ENCODE measurements around the gene ZIC1.

The ZIC1 gene

DNA sequence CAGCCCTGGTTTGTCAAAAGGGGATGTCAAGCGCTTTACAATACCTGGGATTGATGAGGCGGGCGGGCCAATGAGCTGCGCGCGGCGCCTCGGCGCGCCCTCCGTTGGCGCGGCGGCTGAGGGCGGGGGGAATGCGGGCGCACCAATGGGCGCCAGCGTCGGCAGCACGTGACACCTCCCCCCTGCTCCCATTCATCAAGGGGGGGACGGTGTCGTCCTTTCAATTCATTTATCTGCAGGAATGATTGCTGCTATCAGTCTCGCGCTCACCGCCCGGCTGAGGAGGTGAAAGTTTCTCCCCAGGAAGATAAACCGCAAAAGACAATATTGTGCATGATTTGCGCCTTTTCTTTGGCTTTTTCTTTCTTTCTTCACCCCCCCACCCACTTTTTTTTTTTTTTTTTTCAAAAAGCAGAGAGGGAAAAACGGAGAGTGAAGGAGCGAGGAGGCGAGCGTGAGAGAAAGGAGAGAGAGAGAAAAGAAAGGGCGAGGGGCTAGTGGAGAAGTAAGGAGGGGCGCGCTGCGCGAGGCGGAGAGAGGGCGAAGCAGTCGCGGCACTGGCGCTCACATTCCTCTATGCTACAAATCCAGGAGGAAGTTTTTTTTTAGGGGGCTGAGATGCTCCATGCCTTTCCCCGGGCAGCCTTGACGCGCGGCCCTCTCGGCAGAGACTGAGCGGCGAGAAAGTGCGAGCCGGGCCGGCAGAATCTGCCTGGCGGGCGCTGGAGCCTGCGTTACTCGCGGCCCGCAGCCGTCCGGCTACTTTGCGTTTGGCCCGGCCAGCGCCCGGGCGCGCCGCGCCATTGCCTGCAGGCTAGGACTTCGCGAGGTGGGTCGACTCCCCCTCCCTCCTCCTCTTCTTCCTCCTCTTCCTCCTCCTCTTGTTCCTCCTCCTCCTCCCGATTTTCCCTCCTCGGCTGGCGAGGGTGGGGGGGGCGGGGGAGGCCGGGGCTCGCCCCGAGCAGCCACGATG is at the start of gene ZIC1:
Gene ZIC1 (plus strand): TSS at position 223 of the 973 bp plus-strand sequence. CDS start 748 bp downstream, at position 971.
- DNase-seq (ENCODE audit: low read depth in 1 of 2, low spot score in 1 of 2), result no peak

DNA sequence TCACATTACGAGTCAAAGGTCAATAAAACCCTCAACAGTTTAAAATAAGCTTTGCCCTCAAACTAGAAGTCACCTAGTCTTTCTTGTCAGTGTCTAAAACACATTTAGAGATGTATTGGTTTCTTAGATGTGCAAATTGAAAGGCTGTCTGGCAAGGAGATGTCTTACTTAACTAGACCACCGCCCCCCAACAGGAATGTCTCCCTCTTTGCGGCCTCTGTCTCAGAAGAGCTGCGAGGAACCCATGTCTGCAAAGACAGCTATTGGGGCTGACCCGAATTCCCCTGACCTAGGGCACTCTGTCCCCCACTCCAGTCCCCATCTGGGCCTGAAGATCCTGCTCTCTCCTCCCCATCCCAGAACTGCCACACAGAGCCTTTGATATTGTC is 49.1 kb upstream of the ZIC1 start:
- no peak for DNase-seq (ENCODE audit: low read depth in 1 of 2, low spot score in 1 of 2)

DNA sequence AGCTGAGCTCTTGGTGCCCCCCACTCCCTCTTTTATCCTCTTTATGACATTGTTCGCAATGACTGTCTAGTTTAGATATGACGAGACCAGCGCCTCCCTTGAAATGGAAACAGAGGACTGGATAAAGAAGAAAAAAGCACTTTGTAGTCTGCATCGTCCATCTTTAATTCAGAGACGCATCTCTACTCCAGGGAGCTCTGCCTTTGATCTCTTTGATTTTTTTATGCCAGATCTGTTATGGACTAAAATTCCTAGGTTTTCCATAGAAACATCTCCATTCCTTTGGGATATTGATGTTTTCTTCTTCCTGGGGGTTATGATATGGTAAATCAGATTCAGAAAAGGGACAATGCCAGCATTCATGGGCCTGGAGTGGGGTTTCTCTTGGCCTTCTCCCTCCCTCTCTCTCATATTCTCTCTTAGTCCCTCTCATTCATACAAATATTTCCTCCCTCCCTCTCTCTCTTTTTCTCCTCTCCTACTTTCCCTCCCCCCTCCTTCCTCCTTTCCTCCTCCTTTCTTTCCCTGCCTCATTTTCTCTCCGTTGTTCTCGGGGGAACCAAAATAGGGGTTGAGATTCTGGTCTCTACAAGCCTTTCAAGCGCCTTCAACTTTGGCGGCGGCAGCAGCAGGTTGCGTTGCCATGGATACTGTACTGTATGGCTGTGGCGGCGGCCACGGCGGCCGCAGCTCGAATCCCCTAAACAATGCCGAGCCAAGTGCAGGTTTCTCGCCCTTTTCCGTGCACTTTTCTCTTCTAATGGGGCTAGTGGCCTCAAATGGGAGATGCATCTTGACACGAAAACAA is 48.3 kb upstream of the ZIC1 start:
- no peak for DNase-seq (ENCODE audit: low read depth in 1 of 2, low spot score in 1 of 2)

DNA sequence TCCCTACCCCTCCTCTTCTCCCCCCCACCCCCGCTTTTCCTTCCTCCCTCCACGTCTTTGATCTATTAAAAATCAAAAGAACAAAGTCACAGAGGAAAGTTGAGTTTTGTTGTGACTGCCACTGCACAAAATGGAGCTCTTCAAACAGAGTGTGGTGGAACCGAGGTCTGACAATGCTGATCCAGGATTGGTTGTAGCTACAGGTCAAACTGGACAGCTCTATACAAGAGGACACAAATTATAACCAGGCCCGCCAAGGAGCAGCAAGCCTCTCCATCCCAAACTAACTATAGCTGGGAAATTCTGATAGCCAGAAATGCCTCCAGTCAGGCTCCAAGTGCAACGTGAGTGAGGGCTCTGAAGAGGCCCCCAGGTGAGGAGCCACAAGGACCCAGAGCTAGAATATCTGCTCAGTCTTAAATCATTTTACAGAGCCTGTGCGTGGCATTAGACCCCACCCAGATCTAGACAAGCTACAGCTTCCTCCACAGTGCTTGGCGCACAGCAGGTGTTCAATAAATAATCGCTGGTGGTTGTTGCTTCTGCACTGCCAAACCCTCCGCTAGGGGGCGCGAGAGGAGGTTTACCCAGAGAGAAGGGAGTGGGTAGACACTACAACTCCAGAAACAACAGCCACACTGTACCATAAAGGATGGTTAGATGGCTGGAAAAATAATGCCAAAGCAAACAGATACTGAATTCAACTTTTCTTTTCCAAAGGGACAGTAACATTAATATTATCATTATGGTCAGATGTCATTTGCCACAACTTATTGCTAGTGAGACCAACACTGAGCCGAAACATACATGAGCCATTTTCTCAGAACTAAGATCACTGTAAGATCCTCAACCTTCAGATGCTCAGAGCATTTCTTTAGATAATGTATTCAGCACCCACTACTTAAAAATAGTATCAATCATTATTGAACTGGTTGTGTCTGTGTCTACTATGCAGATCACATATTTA is 47.4 kb upstream of the ZIC1 start:
- DNase-seq (ENCODE audit: low read depth in 1 of 2, low spot score in 1 of 2), result peak in 1 of 2 donors; percentile 2

DNA sequence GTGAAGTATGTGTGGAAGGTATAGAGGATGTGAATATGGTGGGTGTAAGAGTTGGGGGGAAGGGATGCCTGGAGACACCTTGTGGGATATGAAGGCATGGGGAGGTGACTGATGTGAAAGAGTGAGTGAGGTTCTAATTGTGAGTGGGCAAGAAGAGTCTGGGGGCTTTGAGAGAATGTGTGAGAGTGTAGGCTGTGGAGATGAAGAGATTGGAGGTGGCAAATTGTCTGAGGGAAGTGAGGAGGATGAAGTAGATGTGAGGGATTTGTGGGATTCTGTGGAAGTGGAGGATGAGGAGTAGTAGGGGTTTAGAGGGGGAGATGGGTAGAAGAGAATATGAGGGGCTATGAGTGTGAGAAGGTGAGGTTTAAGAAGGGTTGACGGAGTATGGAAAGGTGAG is 44.4 kb upstream of the ZIC1 start:
- DNase-seq (ENCODE audit: low read depth in 1 of 2, low spot score in 1 of 2), result no peak

DNA sequence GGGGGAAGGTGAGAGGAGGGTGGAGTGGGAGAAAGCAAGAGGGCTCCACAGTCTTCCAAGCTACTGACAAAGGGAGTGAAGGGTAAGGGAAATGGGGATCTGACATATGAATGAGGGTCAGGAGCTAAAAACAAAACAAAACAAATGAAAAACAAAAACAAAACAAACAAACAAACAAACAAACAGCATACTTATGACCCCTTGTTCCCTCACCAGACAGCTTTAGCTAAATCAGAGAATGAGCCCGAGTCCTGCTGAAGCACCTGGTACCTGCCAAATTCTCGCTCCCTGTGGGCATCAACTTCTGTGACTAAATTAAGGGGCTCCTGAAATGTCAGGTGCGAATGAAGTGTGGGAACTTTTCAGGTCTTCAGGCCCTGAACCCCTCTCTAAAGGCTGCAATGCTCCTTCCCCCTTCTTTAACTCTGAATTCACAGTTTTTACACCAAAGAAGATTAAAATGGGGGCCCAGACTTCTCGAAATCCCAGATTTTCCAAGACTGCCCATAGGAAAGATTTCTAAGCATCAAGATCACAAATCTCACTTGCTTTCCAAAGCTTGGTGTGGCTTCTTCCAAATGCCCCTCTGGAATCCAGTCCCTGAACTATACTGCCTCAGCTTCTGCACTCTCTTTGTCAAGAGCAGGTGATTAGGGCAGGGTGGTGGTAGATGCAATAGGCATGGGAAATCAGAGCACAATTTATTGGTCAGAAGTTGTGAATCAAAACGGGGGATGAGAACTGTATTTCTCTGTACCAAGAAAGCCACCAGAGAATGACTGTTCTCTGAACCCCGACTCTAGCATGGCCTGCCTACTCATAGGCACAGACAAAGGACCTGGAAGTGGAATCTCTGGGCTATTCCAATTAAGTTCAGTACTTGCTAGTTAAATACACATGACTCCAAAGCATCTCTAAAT is 43.7 kb upstream of the ZIC1 start:
- no peak for DNase-seq (ENCODE audit: low read depth in 1 of 2, low spot score in 1 of 2)

DNA sequence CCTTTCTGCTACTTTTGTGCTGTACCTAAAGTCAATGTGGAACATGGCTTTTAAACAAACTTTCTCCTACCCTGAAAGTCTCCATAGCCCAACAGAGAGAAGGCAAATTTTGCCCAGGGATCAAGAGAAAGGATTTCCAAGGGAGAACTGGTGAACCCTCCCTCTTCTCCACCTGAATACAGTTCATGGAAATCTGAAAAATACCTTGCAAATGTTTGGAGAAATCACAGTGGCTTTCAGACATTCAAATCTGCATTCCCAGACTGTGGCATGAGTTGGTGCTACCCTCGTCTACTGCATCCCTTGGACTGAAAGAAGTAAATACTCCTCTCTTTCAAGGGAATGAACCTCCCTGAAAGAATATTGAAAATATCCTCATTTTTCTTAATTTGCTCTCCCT is 41.5 kb upstream of the ZIC1 start:
- no peak for DNase-seq (ENCODE audit: low read depth in 1 of 2, low spot score in 1 of 2)

DNA sequence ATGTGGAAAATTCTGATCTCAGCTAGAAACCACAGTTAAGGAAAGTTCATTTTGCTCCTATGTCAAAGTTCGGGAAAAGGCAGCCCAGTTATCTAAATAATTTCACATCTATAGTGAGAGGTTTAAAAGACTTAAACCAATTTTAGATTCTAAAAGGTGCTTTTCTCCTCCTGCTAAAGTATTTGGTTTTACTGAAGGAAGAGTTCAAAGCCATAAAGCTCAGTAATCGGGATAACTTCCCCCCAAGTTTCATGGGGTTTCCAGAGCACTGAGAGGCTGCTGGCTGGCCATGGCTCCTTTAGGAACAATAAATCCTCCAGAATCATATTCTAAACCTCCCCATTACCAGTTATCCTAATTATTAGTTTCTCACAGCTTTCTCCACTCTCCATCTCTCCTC is 41.0 kb upstream of the ZIC1 start:
- DNase-seq (ENCODE audit: low read depth in 1 of 2, low spot score in 1 of 2), result no peak

DNA sequence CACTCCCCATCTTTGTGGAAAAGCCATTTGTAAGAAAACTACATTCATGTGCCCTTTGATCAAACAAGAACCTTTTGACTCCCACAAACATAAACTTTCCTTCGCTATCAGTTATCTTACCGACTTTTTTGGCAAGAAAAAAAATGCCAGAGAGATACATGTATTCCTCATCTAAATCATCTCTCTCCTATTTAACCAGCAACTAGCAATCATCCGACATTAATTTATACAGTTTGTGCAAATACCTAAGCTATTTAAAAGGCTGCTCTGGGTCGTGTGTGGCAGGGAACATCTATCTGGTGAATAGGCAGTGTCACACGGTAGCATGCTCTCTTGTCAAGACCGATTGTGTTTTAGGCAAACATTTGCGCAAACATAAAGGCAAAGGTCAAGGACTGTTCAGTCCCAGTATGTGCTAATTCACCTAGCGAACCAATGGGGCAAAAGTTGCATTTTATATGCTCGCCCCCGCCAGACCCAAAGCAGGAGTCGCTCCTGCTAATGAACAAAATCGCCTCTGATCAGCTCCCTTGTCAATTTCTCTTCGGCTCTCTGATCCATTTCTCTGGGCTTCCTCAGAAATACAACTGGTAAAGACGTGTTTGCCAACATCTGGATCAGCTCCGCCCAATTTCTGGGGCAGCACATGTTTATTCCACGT is 40.5 kb upstream of the ZIC1 start:
- no peak for DNase-seq (ENCODE audit: low read depth in 1 of 2, low spot score in 1 of 2)

DNA sequence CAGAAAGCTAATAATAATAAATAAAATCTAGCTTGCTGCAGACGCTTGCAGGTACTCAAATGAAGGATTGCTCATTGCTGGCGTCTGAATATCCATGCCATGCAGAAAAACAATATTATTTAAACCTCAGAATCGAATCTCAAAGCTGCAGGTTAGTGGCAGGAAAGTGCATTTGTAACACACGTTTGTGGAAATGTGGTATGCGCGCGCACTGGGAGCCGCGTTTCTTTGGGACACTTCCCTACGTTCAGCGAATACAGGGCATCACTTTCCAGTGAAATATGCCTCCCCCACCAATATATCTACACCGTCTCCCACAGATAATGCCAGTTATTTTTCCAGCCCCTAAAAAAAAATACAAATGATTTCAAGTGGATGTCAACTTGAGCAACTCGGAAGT is 39.9 kb upstream of the ZIC1 start:
- no peak for DNase-seq (ENCODE audit: low read depth in 1 of 2, low spot score in 1 of 2)

DNA sequence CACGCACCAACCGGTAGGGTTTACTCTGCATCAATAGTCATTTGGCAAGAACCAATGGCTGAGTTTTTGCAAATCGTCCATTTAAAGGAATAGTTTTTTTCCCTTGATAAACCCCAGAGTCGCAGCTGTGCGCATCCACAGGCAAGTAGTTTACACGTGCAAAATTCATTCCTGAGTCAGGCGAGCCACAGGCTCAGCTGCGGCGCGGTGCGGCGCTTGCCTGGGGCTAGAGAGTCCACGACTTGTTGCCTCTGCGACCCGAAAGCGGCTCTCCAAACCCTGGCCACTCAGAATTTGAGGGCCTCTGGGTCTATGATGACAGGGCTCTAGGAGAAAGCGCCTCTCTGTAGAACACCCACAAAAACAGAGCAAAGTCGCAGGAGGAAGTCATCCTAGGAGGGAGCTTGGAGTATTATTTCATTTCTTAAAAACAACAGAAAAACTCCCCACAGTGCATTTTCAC is 39.5 kb upstream of the ZIC1 start:
- no peak for DNase-seq (ENCODE audit: low read depth in 1 of 2, low spot score in 1 of 2)

DNA sequence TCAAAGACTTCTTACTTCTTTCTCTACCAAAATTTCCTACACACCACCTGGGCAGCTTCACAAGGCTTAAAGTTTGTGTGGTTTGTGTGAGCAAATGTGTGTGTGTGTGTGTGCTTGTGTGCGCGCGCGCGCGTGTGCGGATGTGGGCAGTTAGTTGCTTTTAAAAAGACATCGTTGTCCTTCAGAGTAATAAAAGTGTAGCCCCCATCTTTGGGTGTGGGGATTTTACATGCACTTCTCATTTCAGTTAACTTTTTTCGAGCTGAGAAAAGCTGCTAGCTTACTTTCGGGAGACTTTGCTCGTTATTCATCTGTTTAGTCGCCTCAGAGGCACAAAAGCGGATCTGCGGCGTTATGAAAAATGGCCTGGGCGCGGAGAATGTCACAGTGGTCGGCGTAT is 38.8 kb upstream of the ZIC1 start:
- no peak for DNase-seq (ENCODE audit: low read depth in 1 of 2, low spot score in 1 of 2)

DNA sequence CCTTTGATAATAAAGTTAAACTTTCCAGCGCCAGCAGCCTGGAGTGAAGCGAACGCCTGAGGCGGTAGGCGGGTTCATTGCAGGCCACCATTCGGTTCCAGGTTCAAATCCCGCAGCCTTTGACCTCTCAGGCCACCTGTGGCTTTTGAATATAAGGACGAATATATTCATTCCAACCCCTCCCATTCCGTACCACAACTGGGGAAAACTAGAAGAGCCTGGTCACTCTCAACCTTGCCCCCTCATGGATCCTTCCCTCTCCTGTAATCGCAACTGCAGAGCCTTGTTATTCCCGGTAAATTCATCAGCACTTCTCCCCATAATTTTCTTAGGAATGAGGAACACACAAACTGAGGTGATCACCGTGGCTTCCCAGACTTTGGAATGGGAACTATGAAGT is 38.0 kb upstream of the ZIC1 start:
- no peak for DNase-seq (ENCODE audit: low read depth in 1 of 2, low spot score in 1 of 2)

DNA sequence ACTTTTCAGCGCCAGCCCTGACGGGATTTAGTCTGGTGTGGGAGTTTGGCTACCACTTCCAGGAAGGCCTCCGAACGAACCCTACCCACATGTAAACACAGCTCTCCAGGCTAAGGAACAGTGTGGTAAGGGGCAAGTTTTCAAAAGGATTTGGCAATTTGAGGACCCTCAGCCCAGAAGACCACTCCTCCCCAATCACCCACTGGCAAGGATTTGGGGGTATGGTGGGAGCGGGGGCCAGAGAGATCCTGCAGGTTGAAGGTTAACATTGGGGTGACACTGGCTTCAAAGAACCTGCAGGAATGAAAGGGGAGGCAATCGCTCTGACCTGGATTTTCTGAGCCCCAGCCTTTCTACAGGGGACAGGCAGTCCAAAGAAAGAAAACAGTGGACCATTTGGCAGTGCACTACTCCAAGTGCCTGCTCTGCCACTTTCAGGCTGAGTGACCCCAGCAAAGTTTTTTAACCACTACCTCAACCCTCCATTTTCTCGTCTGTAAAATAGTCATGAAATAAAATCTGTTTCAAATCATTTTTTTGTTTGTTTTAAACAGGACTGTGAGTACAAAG is 37.3 kb upstream of the ZIC1 start:
- DNase-seq (ENCODE audit: low read depth in 1 of 2, low spot score in 1 of 2), result no peak

DNA sequence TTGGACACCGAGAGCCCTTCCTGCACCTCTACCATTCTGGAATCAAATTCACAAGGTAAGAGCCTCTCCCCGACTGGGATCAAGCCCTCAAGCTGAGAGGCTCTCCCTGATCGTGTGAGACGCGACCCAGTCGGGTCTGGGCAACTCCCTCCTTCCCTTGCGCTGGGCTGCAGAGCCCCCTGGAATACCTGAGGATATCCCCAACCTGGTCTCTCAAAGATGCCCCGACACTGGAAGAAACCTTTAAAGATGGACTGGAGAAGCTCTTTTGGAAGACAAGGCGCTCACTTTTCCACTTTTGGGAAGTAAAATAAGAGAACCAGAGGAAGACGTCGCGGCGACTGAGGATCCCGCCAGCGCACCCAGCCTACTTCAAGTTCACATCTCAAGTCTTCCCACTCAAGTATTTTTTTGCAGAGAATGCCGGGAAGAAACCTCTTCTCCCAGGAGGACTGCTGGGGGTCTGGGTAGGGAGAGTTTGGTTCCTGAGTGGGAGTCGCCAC is 36.6 kb upstream of the ZIC1 start:
- DNase-seq (ENCODE audit: low read depth in 1 of 2, low spot score in 1 of 2), result no peak

DNA sequence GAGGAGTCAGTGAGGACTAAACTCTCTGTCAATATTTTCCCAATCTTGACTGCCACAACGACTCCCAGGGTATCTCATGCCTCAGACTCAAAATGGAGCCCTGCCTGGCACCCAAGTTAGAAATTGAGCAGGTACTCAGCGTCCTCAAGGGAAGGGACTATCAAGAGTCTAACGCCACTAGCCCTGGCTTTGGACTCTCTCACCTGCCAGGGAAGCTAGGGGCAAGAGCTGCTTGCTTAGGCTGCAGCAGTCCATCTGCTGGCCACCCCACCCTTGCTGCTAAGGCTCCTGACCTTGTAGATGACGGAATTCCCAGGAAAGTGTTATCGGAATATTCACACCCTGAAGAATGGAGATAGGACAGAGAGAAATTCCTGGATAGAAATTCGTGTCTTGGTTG is 35.9 kb upstream of the ZIC1 start:
- DNase-seq (ENCODE audit: low read depth in 1 of 2, low spot score in 1 of 2), result no peak

DNA sequence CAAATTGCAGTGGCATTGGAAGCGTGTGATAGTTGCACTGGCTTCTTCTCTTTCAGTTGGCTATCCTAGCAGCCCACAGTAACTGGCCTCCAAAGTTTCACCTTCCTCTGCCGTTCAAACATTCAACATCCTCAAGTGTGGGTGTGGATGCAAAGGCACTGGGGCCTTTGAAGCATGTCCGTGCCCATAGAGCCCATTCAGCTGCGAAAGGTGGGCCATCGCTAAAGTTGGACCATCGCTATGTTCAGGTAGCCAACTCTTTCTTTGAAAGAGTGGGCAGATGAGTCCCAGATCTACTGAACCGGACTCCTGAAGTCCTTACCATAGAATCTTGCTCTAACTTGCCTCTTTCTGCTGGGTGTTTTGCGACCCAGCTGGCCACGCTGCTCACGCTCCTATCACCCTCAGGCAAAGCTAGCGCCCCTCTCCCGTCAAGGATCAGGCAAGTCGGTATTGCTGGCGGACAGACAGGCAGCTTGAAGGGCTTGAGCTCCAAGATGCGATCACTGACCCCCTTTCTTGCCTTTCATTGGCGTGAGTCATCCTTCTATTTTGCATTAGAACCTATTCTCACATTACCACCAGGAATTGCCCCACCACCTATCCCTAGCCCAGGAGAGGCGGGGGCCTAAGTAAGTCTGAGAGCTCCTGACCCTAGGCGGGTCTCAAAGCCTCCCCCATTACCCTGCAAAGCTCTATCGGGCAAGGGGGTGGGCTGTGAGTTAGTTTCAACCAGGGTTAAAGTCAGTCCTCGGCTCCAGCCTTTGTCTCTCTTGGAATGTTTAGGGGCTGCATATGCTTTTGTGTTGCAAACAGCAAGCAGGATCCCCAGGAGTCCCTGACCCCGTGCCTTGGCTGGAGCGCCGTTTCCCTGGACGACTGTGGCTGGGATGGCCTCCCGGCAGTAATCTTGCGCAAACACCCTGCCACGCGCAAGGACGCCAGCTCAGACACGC is 31.5 kb upstream of the ZIC1 start:
- no peak for DNase-seq (ENCODE audit: low read depth in 1 of 2, low spot score in 1 of 2)

DNA sequence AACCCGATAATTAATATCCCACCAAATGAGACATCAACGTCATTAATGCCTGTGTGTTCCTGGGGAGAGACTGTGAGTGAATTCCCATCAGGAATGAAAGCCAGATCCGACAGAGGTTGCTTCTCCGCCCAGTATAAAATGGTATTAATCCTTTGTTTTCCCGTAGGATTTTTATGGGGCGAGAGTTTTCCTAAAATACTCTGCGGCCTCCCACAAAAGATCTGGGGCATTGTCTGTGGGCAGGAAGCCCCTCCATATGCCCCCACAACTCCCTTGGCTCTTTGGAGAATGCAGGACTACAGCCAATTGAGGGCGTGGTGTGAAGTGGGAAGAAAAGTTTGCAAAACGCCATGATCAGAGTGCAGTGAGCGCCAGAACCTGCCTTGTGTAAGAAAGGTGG is 29.5 kb upstream of the ZIC1 start:
- DNase-seq (ENCODE audit: low read depth in 1 of 2, low spot score in 1 of 2), result no peak

Measured in activated CD4-positive, alpha-beta T cell treated with anti-CD3 and anti-CD28 coated beads, Interleukin-2, amount 50 U/mL, for 24 hours (primary cell).